GM23338 (cell line): Measurements from ENCODE around the gene XPOT. TPM values are rescaled to one million over a fixed set of nuclear protein-coding genes. Genes with fewer than 3 reads are reported as not detected.

Source experiments
- ATAC-seq: fragments of 200-7000 bp; cut with Tn5 transposase; 3 replicates; pipeline ENCODE4 v1.9.1; 2020
- DNase-seq: peaks from one replicate; pipeline ENCODE4 v3.0.0-alpha.2; 2015; ENCODE audit warnings: low spot score
- H2AFZ ChIP-seq: fragments of 200-600 bp; sonication (generic); 2 replicates; pipeline ENCODE4 v1.8.0; 2016; ENCODE audit warnings: antibody characterized with exemption, mild to moderate bottlenecking, moderate library complexity
- H3F3A ChIP-seq: fragments of 200-600 bp; sonication (generic); replicated peaks from 2 replicates; pipeline ENCODE4 v1.8.0; 2017; ENCODE audit warnings: antibody characterized with exemption, mixed run types, low read depth
- H3K27ac ChIP-seq: fragments of 200-600 bp; sonication (generic); 2 replicates; pipeline ENCODE4 v1.6.1; 2016; ENCODE audit warnings: low read depth
- H3K27me3 ChIP-seq: fragments of 200-600 bp; sonication (generic); 2 replicates; pipeline ENCODE4 v1.8.0; 2016; ENCODE audit warnings: mild to moderate bottlenecking, mixed run types, moderate library complexity; ENCODE audit not compliant: insufficient read depth
- H3K36me3 ChIP-seq: fragments of 200-600 bp; sonication (generic); 2 replicates; pipeline ENCODE4 v1.8.0; 2016; ENCODE audit warnings: mild to moderate bottlenecking; ENCODE audit not compliant: insufficient read depth
- H3K4me1 ChIP-seq: fragments of 200-600 bp; sonication (generic); 2 replicates; pipeline ENCODE4 v1.8.0; 2016; ENCODE audit warnings: mild to moderate bottlenecking, moderate library complexity; ENCODE audit not compliant: insufficient read depth
- H3K4me2 ChIP-seq: fragments of 200-600 bp; sonication (generic); 2 replicates; pipeline ENCODE4 v1.7.1; 2017; ENCODE audit warnings: mixed run types
- H3K4me3 ChIP-seq: fragments of 200-600 bp; sonication (generic); 2 replicates; pipeline ENCODE4 v1.6.1; 2016; ENCODE audit warnings: mixed run types
- H3K79me2 ChIP-seq: fragments of 200-600 bp; sonication (generic); replicated peaks from 2 replicates; pipeline ENCODE4 v1.8.0; 2017; ENCODE audit warnings: mild to moderate bottlenecking; ENCODE audit not compliant: insufficient read depth
- H3K9me2 ChIP-seq: fragments of 200-600 bp; sonication (generic); 2 replicates; pipeline ENCODE4 v1.8.0; 2017; ENCODE audit not compliant: insufficient read depth
- H4K20me1 ChIP-seq: fragments of 200-600 bp; sonication (generic); replicated peaks from 2 replicates; pipeline ENCODE4 v1.8.0; 2017; ENCODE audit warnings: mild to moderate bottlenecking; ENCODE audit not compliant: insufficient read depth
- H3K27ac Mint-ChIP-seq: 2 replicates; pipeline ENCODE4 v1.8.0; 2020; ENCODE audit warnings: inconsistent platforms, mild to moderate bottlenecking, moderate library complexity, mixed read lengths
- H3K27me3 Mint-ChIP-seq: 3 replicates; pipeline ENCODE4 v1.8.0; 2022; ENCODE audit warnings: low read depth, mild to moderate bottlenecking, moderate library complexity, mixed read lengths, inconsistent platforms; ENCODE audit not compliant: insufficient read depth, poor library complexity
- H3K36me3 Mint-ChIP-seq: 3 replicates; pipeline ENCODE4 v1.8.0; 2021; ENCODE audit warnings: low read depth, mild to moderate bottlenecking, inconsistent platforms, moderate library complexity, mixed read lengths
- H3K4me1 Mint-ChIP-seq: 3 replicates; pipeline ENCODE4 v1.8.0; 2020; ENCODE audit warnings: mild to moderate bottlenecking, inconsistent platforms, mixed read lengths
- H3K4me3 Mint-ChIP-seq: 3 replicates; pipeline ENCODE4 v1.8.0; 2021; ENCODE audit warnings: moderate library complexity, mild to moderate bottlenecking, inconsistent platforms, mixed read lengths
- H3K9me3 Mint-ChIP-seq: 3 replicates; pipeline ENCODE4 v1.8.0; 2020; ENCODE audit warnings: moderate library complexity, mild to moderate bottlenecking, inconsistent platforms, mixed read lengths
- CREB1 ChIP-seq: fragments of 250-450 bp; sonication (Bioruptor Pico); IDR thresholded peaks from 2 replicates; pipeline ENCODE4 v1.5.0; 2020; ENCODE audit warnings: low read depth, mild to moderate bottlenecking, moderate library complexity
- EZH2phosphoT487 ChIP-seq: fragments of 200-600 bp; sonication (generic); IDR thresholded peaks from one replicate; pipeline ENCODE4 v1.8.1; 2018; ENCODE audit warnings: antibody characterized with exemption; ENCODE audit not compliant: unreplicated experiment
- NANOG ChIP-seq: IDR thresholded peaks from 2 replicates; pipeline ENCODE4 v1.6.1; 2016; ENCODE audit warnings: antibody characterized with exemption, borderline replicate concordance
- ZNF114 ChIP-seq: fragments of 250-450 bp; sonication (Bioruptor Pico); IDR thresholded peaks from 2 replicates; pipeline ENCODE4 v1.5.0; 2020; ENCODE audit warnings: mild to moderate bottlenecking, moderate library complexity
- polyA plus RNA-seq: library from polyadenylated mRNA; unstranded; fragments of >200 nt; fragmentation: Nextera tagmentation; extraction: Ambion mirVana; gene quantifications from 2 replicates; pipeline ENCODE4 v1.2.1, GENCODE V29; 2016
- total RNA-seq: library from RNA; depleted of rRNA; stranded (reverse); fragments of >200 nt; shearing (Covaris generic); gene quantifications from 2 replicates; pipeline ENCODE4 v1.2.3, GENCODE V29; 2014
- TF ChIP-seq, protein P1 (sequence below): IDR thresholded peaks from one replicate; pipeline ENCODE4 v1.6.1; 2018; ENCODE audit warnings: antibody characterized with exemption; ENCODE audit not compliant: unreplicated experiment
- TF ChIP-seq, protein P2 (sequence below), 2 experiments: fragments of 200-600 bp in 1 of 2; sonication (generic) in 1 of 2; conservative IDR thresholded peaks; 2 replicates each; pipeline versions ENCODE4 v1.5.1 to v1.6.1; 2016 to 2017; ENCODE audit warnings: antibody characterized with exemption in 2 of 2, low read depth in 2 of 2, mild to moderate bottlenecking in 2 of 2, moderate library complexity in 1 of 2
- TF ChIP-seq, protein P3 (sequence below): fragments of 250-450 bp; sonication (Bioruptor Pico); IDR thresholded peaks from 2 replicates; pipeline ENCODE4 v1.5.0; 2020; ENCODE audit warnings: mild to moderate bottlenecking, moderate library complexity
- TF ChIP-seq, protein P4 (sequence below): IDR thresholded peaks from 2 replicates; pipeline ENCODE4 v1.6.1; 2016; ENCODE audit warnings: antibody characterized with exemption

XPOT gene
- total and polyA plus RNA-seq, 2 experiments from 2014 or later: 58.7 to 145 TPM

DNA sequence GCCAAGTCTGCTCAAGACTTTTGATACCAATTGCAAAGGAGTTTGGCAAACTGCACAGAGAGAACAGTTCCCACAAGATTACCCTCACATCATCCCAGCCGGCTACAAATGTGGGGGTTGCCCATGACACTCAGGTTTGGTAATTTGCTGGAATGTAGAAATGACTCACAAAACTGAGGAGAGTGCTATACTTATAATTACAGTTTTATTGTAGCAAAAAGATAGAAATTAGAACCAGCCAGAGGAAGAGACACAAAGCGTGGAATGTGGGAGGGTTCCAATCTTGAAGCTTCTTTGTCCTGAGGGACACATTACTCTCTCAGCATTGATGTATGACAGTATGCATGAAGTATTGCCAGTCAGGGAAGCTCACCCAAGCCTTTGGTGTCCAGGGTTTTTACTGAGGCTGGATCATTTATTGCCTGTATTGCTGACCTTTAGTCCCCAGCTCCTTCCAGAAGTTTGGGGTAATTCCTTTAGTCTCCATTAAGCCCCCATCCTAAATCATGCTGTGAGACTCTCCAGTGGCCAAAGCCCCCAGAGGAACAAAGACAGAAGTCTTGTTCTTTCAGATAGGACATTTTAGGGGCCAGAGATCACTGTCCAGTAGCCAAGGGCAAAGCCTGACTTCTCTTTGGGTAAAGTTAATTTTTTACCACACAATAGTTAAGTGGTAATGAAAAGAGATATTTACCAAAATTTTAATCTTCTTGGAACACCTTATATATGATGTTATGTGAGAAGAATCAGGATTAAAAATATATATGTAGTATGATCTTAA lies 57.6 kb downstream of the XPOT start (continued):
- no peak for TF ChIP-seq CREB1 (CRISPR knock-in tag)
- TF ChIP-seq, protein P1, sequence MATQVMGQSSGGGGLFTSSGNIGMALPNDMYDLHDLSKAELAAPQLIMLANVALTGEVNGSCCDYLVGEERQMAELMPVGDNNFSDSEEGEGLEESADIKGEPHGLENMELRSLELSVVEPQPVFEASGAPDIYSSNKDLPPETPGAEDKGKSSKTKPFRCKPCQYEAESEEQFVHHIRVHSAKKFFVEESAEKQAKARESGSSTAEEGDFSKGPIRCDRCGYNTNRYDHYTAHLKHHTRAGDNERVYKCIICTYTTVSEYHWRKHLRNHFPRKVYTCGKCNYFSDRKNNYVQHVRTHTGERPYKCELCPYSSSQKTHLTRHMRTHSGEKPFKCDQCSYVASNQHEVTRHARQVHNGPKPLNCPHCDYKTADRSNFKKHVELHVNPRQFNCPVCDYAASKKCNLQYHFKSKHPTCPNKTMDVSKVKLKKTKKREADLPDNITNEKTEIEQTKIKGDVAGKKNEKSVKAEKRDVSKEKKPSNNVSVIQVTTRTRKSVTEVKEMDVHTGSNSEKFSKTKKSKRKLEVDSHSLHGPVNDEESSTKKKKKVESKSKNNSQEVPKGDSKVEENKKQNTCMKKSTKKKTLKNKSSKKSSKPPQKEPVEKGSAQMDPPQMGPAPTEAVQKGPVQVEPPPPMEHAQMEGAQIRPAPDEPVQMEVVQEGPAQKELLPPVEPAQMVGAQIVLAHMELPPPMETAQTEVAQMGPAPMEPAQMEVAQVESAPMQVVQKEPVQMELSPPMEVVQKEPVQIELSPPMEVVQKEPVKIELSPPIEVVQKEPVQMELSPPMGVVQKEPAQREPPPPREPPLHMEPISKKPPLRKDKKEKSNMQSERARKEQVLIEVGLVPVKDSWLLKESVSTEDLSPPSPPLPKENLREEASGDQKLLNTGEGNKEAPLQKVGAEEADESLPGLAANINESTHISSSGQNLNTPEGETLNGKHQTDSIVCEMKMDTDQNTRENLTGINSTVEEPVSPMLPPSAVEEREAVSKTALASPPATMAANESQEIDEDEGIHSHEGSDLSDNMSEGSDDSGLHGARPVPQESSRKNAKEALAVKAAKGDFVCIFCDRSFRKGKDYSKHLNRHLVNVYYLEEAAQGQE: no peak

DNA sequence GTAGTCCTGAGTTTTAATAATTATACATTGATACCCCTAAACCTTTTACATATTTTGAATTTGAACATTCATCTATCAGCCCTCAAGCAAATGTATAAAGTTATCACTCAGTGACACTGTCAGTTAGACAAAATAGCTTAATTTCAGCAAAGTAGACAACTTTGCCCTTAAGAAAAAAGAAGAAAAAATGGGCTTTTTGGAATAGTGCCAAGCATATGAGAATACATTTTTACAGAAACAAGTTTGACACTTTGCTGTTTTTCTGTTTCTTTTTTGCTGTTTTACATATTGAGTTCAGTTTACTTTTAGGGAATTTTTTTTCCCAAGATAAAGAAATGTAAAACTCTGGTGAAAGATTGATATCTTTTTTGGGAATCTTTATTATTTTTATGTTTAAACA lies 62.0 kb downstream of the XPOT start:
- Histone ChIP-seq H3F3A (no peaks in the 10 kb centered on the region), H3K9me2 (no peaks in the 10 kb centered on the region), H3K27me3 (no peaks in the 10 kb centered on the region), H3K27ac (no peak overlapping the region), H2AFZ (no peak overlapping the region), H3K4me2 (no peak overlapping the region), H4K20me1 (peaks cover 3% of the 10 kb centered on the region; the same call in 1 of the 2 replicates), H3K4me1 (no peaks in the 10 kb centered on the region), H3K36me3 (peaks cover 28% of the 10 kb centered on the region), H3K79me2 (peaks cover 3% of the 10 kb centered on the region; the same call in 1 of the 2 replicates), H3K4me3 (no peak overlapping the region)
- TF ChIP-seq, protein P2, sequence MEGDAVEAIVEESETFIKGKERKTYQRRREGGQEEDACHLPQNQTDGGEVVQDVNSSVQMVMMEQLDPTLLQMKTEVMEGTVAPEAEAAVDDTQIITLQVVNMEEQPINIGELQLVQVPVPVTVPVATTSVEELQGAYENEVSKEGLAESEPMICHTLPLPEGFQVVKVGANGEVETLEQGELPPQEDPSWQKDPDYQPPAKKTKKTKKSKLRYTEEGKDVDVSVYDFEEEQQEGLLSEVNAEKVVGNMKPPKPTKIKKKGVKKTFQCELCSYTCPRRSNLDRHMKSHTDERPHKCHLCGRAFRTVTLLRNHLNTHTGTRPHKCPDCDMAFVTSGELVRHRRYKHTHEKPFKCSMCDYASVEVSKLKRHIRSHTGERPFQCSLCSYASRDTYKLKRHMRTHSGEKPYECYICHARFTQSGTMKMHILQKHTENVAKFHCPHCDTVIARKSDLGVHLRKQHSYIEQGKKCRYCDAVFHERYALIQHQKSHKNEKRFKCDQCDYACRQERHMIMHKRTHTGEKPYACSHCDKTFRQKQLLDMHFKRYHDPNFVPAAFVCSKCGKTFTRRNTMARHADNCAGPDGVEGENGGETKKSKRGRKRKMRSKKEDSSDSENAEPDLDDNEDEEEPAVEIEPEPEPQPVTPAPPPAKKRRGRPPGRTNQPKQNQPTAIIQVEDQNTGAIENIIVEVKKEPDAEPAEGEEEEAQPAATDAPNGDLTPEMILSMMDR (conservative IDR thresholded peaks at IDR 0.05; ENCODE audit: low read depth in 2 of 2): no peak
- TF ChIP-seq, protein P3, sequence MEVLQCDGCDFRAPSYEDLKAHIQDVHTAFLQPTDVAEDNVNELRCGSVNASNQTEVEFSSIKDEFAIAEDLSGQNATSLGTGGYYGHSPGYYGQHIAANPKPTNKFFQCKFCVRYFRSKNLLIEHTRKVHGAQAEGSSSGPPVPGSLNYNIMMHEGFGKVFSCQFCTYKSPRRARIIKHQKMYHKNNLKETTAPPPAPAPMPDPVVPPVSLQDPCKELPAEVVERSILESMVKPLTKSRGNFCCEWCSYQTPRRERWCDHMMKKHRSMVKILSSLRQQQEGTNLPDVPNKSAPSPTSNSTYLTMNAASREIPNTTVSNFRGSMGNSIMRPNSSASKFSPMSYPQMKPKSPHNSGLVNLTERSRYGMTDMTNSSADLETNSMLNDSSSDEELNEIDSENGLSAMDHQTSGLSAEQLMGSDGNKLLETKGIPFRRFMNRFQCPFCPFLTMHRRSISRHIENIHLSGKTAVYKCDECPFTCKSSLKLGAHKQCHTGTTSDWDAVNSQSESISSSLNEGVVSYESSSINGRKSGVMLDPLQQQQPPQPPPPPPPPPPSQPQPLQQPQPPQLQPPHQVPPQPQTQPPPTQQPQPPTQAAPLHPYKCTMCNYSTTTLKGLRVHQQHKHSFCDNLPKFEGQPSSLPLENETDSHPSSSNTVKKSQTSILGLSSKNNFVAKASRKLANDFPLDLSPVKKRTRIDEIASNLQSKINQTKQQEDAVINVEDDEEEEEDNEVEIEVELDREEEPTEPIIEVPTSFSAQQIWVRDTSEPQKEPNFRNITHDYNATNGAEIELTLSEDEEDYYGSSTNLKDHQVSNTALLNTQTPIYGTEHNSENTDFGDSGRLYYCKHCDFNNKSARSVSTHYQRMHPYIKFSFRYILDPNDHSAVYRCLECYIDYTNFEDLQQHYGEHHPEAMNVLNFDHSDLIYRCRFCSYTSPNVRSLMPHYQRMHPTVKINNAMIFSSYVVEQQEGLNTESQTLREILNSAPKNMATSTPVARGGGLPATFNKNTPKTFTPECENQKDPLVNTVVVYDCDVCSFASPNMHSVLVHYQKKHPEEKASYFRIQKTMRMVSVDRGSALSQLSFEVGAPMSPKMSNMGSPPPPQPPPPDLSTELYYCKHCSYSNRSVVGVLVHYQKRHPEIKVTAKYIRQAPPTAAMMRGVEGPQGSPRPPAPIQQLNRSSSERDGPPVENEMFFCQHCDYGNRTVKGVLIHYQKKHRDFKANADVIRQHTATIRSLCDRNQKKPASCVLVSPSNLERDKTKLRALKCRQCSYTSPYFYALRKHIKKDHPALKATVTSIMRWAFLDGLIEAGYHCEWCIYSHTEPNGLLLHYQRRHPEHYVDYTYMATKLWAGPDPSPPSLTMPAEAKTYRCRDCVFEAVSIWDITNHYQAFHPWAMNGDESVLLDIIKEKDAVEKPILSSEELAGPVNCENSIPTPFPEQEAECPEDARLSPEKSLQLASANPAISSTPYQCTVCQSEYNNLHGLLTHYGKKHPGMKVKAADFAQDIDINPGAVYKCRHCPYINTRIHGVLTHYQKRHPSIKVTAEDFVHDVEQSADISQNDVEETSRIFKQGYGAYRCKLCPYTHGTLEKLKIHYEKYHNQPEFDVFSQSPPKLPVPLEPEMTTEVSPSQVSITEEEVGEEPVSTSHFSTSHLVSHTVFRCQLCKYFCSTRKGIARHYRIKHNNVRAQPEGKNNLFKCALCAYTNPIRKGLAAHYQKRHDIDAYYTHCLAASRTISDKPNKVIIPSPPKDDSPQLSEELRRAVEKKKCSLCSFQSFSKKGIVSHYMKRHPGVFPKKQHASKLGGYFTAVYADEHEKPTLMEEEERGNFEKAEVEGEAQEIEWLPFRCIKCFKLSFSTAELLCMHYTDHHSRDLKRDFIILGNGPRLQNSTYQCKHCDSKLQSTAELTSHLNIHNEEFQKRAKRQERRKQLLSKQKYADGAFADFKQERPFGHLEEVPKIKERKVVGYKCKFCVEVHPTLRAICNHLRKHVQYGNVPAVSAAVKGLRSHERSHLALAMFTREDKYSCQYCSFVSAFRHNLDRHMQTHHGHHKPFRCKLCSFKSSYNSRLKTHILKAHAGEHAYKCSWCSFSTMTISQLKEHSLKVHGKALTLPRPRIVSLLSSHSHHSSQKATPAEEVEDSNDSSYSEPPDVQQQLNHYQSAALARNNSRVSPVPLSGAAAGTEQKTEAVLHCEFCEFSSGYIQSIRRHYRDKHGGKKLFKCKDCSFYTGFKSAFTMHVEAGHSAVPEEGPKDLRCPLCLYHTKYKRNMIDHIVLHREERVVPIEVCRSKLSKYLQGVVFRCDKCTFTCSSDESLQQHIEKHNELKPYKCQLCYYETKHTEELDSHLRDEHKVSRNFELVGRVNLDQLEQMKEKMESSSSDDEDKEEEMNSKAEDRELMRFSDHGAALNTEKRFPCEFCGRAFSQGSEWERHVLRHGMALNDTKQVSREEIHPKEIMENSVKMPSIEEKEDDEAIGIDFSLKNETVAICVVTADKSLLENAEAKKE: no peak
- TF ChIP-seq NANOG (no peak), EZH2phosphoT487 (no peak), CREB1 (CRISPR knock-in tag) (no peak), ZNF114 (CRISPR knock-in tag) (no peak)
- TF ChIP-seq, protein P4, sequence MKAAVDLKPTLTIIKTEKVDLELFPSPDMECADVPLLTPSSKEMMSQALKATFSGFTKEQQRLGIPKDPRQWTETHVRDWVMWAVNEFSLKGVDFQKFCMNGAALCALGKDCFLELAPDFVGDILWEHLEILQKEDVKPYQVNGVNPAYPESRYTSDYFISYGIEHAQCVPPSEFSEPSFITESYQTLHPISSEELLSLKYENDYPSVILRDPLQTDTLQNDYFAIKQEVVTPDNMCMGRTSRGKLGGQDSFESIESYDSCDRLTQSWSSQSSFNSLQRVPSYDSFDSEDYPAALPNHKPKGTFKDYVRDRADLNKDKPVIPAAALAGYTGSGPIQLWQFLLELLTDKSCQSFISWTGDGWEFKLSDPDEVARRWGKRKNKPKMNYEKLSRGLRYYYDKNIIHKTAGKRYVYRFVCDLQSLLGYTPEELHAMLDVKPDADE: no peak
- no peaks in the 10 kb centered on the region for H3K4me1 Mint-ChIP-seq
- ATAC-seq: no peak
- H3K4me3 Mint-ChIP-seq: no peak overlapping the region
- no peaks in the 10 kb centered on the region for H3K9me3 Mint-ChIP-seq
- peaks cover 65% of the 10 kb centered on the region for H3K36me3 Mint-ChIP-seq
- H3K27ac Mint-ChIP-seq: no peak overlapping the region
- no peak for DNase-seq
- no peaks in the 10 kb centered on the region for H3K27me3 Mint-ChIP-seq
